Measurements from ENCODE around the gene AMOTL2.

Gene AMOTL2

GRCh38 chr3:134352031-134352671, 22.1 kb downstream of the AMOTL2 start:
- no peak for DNase-seq (ENCODE audit: low read depth)
- no peak overlapping the region for H3K4me3 ChIP-seq (ENCODE audit: low read depth, low read length)
- TF ChIP-seq CTCF (IDR thresholded peaks at IDR 0.05; ENCODE audit: control insufficient read depth, extremely low read depth, insufficient read depth), result no peak

- H3K4me3 ChIP-seq (ENCODE audit: low read depth, low read length), result no peak overlapping the region
- no peak for TF ChIP-seq CTCF (IDR thresholded peaks at IDR 0.05; ENCODE audit: control insufficient read depth, extremely low read depth, insufficient read depth)
- DNase-seq (ENCODE audit: low read depth), result no peak
Observed at GRCh38 chr3:134351427-134351826, 22.8 kb downstream of the AMOTL2 start.

- TF ChIP-seq CTCF (IDR thresholded peaks at IDR 0.05; ENCODE audit: control insufficient read depth, extremely low read depth, insufficient read depth), result no peak
- no peak for DNase-seq (ENCODE audit: low read depth)
- no peak overlapping the region for H3K4me3 ChIP-seq (ENCODE audit: low read depth, low read length)
Observed at GRCh38 chr3:134350861-134351311, 23.4 kb downstream of the AMOTL2 start.

GRCh38 chr3:134350266-134350665, 24.0 kb downstream of the AMOTL2 start:
- no peak for TF ChIP-seq CTCF (IDR thresholded peaks at IDR 0.05; ENCODE audit: control insufficient read depth, extremely low read depth, insufficient read depth)
- no peak for DNase-seq (ENCODE audit: low read depth)
- no peak overlapping the region for H3K4me3 ChIP-seq (ENCODE audit: low read depth, low read length)

GRCh38 chr3:134348524-134348923, 25.7 kb downstream of the AMOTL2 start:
- no peak for TF ChIP-seq CTCF (IDR thresholded peaks at IDR 0.05; ENCODE audit: control insufficient read depth, extremely low read depth, insufficient read depth)
- H3K4me3 ChIP-seq (ENCODE audit: low read depth, low read length), result no peak overlapping the region
- DNase-seq (ENCODE audit: low read depth), result no peak

- no peak overlapping the region for H3K4me3 ChIP-seq (ENCODE audit: low read depth, low read length)
- DNase-seq (ENCODE audit: low read depth), result no peak
- TF ChIP-seq CTCF (IDR thresholded peaks at IDR 0.05; ENCODE audit: control insufficient read depth, extremely low read depth, insufficient read depth), result no peak
Observed at GRCh38 chr3:134347551-134347950, 26.7 kb downstream of the AMOTL2 start.

GRCh38 chr3:134346744-134347143, 27.5 kb downstream of the AMOTL2 start:
- no peak for TF ChIP-seq CTCF (IDR thresholded peaks at IDR 0.05; ENCODE audit: control insufficient read depth, extremely low read depth, insufficient read depth)
- DNase-seq (ENCODE audit: low read depth), result no peak

More at GRCh38 chr3:134346744-134347143, 27.5 kb downstream of the AMOTL2 start:
- no peak overlapping the region for H3K4me3 ChIP-seq (ENCODE audit: low read depth, low read length)
